ENCODE data around the gene SH3RF3. TPM values are rescaled to one million over a fixed set of nuclear protein-coding genes. Genes with fewer than 3 reads are reported as not detected.

The SH3RF3 gene
- total RNA-seq, 2 donors from 2014 or later, result 1.4 to 17.0 TPM

DNA sequence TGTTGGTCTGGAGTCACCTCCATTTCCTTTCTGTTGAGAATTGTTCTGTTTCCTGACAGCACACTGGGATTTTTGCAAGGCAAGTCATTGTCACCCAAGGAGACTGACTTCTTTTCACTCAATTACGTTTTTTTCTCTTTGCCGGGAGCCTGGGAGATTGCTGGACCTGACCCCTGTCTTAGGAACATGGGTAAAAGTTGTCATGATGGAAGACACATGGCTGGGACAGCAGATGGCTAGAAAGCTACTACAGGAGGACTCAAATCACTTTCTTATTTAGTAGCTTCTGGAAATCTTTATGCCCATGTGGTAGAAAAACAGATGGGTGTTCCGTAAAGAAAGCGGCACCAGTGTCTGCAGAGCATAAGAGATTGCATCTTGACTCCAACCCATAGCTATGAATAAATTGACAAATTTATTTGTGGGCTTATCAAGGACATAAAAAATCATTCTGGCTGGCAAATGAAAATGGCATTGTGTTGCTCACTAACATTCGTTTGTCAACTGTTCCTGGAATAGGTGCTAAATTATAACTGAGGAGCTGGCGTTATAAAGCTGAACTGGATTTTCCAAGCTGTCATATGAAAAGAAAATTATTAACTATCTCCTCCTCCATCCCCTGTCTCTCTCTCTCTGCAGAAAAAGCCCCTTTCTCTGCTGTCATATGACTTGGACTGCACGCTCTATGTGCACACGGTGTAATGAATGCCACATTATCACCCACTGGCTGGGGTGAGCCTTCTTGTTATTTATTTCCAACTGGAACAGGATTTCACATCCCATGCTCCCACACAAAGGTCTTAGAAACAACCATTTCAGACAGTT, 159.8 kb downstream of the SH3RF3 start:
- no peaks in the 10 kb centered on the region for H3K36me3 ChIP-seq
- H3K4me3 ChIP-seq, result no peak overlapping the region
- H3K27ac ChIP-seq, result no peak overlapping the region
- no peaks in the 10 kb centered on the region for H3K9me3 ChIP-seq
- DNase-seq (ENCODE audit: low spot score), result no peak
- intact Hi-C loops (cut with DNase I), result no loop called here
- no peak for TF ChIP-seq POLR2AphosphoS5 (IDR thresholded peaks at IDR 0.05)
- TF ChIP-seq, protein P1, sequence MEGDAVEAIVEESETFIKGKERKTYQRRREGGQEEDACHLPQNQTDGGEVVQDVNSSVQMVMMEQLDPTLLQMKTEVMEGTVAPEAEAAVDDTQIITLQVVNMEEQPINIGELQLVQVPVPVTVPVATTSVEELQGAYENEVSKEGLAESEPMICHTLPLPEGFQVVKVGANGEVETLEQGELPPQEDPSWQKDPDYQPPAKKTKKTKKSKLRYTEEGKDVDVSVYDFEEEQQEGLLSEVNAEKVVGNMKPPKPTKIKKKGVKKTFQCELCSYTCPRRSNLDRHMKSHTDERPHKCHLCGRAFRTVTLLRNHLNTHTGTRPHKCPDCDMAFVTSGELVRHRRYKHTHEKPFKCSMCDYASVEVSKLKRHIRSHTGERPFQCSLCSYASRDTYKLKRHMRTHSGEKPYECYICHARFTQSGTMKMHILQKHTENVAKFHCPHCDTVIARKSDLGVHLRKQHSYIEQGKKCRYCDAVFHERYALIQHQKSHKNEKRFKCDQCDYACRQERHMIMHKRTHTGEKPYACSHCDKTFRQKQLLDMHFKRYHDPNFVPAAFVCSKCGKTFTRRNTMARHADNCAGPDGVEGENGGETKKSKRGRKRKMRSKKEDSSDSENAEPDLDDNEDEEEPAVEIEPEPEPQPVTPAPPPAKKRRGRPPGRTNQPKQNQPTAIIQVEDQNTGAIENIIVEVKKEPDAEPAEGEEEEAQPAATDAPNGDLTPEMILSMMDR (IDR thresholded peaks at IDR 0.05), result no peak
- TF ChIP-seq POLR2A (IDR thresholded peaks at IDR 0.05), result no peak
- H3K4me1 ChIP-seq (replicated peaks), result no peaks in the 10 kb centered on the region
- 72% methylated on average over 8 of the region's 8 CpGs for WGBS
- no peaks in the 10 kb centered on the region for H3K27me3 ChIP-seq (replicated peaks; ENCODE audit: insufficient read depth)

DNA sequence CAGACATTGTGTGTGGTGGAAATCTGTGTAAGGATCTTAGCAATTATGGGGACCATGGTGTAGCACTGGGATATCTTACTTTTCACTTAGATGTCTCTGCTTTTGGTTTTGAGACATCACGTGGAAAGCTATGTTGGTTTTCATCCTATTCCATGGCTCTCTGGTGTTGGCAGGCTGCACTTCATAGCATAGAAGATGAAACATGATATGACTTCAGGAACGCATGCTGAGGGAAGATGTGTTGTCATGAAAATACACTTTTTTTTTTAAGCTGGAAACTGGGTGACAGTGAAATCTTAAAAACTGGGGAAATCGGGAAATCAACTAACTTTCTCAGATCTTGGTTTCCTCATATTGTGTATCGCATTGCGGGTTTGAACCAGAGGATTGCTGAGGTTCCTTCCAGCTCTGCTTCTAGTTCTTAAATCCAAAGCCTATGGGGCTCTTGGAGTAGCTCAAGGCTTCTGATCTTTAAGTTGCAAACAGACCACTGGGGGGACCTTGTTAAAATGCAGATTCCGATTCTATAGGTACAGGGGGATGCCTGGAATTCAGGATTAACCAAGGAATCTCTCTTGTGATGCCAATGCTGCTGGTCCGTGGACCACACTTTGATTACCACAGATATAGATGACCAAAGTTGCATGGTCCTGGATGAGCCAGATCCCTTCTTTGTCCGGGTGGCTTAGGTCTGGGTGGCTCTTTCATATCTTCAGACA, 160.7 kb downstream of the SH3RF3 start:
- DNase-seq (ENCODE audit: low spot score), result no peak
- 85% methylated on average over 8 of the region's 8 CpGs for whole genome bisulfite sequencing
- Histone ChIP-seq H3K27ac (no peak overlapping the region), H3K27me3 (replicated peaks; ENCODE audit: insufficient read depth) (no peaks in the 10 kb centered on the region), H3K4me1 (replicated peaks) (no peaks in the 10 kb centered on the region), H3K4me3 (no peak overlapping the region), H3K9me3 (no peaks in the 10 kb centered on the region), H3K36me3 (no peaks in the 10 kb centered on the region)
- TF ChIP-seq, protein P1 (IDR thresholded peaks at IDR 0.05), result no peak
- TF ChIP-seq POLR2AphosphoS5 (IDR thresholded peaks at IDR 0.05) (no peak), POLR2A (IDR thresholded peaks at IDR 0.05) (no peak)
- intact Hi-C loops (cut with DNase I), result no loop called here

DNA sequence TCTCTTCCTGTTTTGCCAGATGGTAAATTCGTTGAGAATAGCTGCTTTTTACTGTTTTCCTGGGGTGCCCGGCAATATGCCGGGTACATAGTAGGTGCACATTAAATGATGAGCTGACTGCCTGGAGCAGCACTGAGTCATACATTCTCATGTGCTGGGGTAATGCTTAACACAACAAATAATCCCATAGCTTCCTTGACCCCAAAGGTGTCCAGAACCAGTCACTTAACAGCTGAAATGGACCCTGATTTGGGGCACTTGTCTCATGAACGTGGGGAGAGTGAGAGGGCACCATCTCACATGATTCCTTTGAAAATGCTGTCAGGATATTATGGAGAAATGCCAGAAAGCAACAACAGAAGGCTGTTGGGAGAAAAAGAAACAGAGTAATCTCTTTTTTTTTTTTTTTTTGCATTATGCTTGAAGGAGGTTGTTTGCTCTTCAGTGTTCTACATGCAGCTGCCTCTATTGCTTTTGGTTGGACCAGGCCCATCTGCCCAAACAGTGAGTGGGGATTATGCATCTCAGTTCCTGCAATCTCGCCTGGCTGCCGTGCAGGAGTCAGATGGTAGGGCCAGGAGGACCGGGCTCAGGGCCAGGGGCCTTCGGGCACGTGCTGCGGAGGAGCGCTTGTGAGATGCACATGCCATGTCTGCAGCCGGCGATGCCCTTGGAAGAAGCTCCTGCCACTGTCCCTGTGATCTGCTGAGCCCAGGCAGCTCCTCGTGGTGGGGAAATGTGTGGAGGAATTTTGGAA, 162.1 kb downstream of the SH3RF3 start:
- no peak for TF ChIP-seq POLR2A (IDR thresholded peaks at IDR 0.05)
- TF ChIP-seq, protein P1 (IDR thresholded peaks at IDR 0.05), result no peak
- TF ChIP-seq POLR2AphosphoS5 (IDR thresholded peaks at IDR 0.05), result no peak
- no peak overlapping the region for H3K27ac ChIP-seq
- no peaks in the 10 kb centered on the region for H3K36me3 ChIP-seq
- WGBS, result 73% methylated on average over 14 of the region's 14 CpGs
- intact Hi-C loops (cut with DNase I), result no loop called here
- no peak overlapping the region for H3K4me3 ChIP-seq
- no peaks in the 10 kb centered on the region for H3K27me3 ChIP-seq (replicated peaks; ENCODE audit: insufficient read depth)
- no peaks in the 10 kb centered on the region for H3K9me3 ChIP-seq
- H3K4me1 ChIP-seq (replicated peaks), result no peaks in the 10 kb centered on the region
- no peak for DNase-seq (ENCODE audit: low spot score)

DNA sequence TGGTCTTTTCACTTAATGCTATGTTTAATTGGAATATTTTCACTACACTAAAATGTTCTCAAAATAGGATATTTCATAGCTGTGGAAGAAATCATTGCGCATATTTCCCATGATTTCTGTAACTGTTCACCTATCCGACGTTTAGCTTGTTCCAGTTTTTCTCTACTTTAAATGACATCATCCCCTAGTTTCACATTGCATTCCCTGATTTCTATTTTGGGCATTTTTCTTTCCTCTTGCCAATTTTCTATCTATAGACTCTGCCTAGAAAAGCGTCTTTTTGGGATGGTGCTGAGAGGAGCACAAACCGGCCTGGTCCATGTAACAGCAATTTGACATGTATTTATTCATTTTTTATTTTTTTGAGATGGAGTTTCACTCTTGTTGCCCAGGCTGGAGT, 163.4 kb downstream of the SH3RF3 start:
- Histone ChIP-seq H3K4me3 (no peak overlapping the region), H3K4me1 (replicated peaks) (no peaks in the 10 kb centered on the region), H3K27ac (no peak overlapping the region), H3K36me3 (no peaks in the 10 kb centered on the region), H3K27me3 (replicated peaks; ENCODE audit: insufficient read depth) (no peaks in the 10 kb centered on the region), H3K9me3 (no peaks in the 10 kb centered on the region)
- intact Hi-C loops (cut with DNase I), result no loop called here
- TF ChIP-seq POLR2AphosphoS5 (IDR thresholded peaks at IDR 0.05) (no peak), POLR2A (IDR thresholded peaks at IDR 0.05) (no peak)
- TF ChIP-seq, protein P1 (IDR thresholded peaks at IDR 0.05), result no peak
- DNase-seq (ENCODE audit: low spot score), result no peak
- WGBS, result 72% methylated on average over 5 of the region's 5 CpGs
